Mammary epithelial cell (primary cell): ENCODE results near the gene ZNF621.

ENCODE experiments used
- CTCF ChIP-seq, 2 donors: IDR thresholded peaks in 1 of 2; conservative IDR thresholded peaks in 1 of 2; 2 replicates each; pipeline ENCODE4 v1.5.1; 2011 to 2012; ENCODE audit warnings: inconsistent platforms in 2 of 2, low read length in 2 of 2, mild to moderate bottlenecking in 2 of 2, control low read depth in 1 of 2, low read depth in 1 of 2; ENCODE audit not compliant: insufficient read depth in 1 of 2; ENCODE audit errors: extremely low read depth in 1 of 2
- EZH2 ChIP-seq: IDR thresholded peaks from 2 replicates; pipeline ENCODE4 v1.6.1; 2012; ENCODE audit warnings: low read length, inconsistent platforms, borderline replicate concordance

- no peak for TF ChIP-seq CTCF (conservative IDR thresholded peaks at IDR 0.05 in 1 of 2, IDR thresholded peaks at IDR 0.05 in 1 of 2; ENCODE audit: extremely low read depth in 1 of 2, insufficient read depth in 1 of 2, low read depth in 1 of 2, low read length in 2 of 2)
- no peak for TF ChIP-seq EZH2
These were observed 22.7 kb upstream of the ZNF621 start for GRCh38 chr3:40502034-40502433.
